ENCODE results near the gene SLC2A14.
"Not testable (repeated sequence)": the region's sequence is repeated elsewhere in the genome, so short reads cannot be mapped to it uniquely, and the experiment has no call there.

GRCh38 chr12:7881736-7882120 is 9.0 kb upstream of the SLC2A14 start:
- not testable (repeated sequence) for TF ChIP-seq CTCF, POLR2A (IDR thresholded peaks at IDR 0.05)
